AG04449 (cell line): ENCODE data around the gene BTLA.
"Not testable (repeated sequence)": the region's sequence is repeated elsewhere in the genome, so short reads cannot be mapped to it uniquely, and the experiment has no call there.

Experiments
- CTCF ChIA-PET: fragments of 350-600 bp; formaldehyde crosslinking; extraction: SDS; loops from one replicate; lab custom pipeline; 2021; ENCODE audit warnings: antibody characterized with exemption; lab: Yijun Ruan, JAX
- POLR2A ChIA-PET: fragments of 400-600, 350-600 bp; formaldehyde crosslinking; extraction: SDS; loops from one replicate; lab custom pipeline; 2020; ENCODE audit warnings: antibody characterized with exemption, inconsistent platforms; lab: Yijun Ruan, JAX
- DNase-seq: peaks from one replicate; pipeline ENCODE4 v3.0.0-alpha.2; 2010; ENCODE audit warnings: low read depth, low spot score
- H3K4me3 ChIP-seq: 2 replicates; pipeline ENCODE4 v1.5.1; 2011; ENCODE audit warnings: low read depth, mild to moderate bottlenecking, control low read depth, low read length
- CTCF ChIP-seq: IDR thresholded peaks from one replicate; pipeline ENCODE4 v1.5.1; 2011; ENCODE audit warnings: mild to moderate bottlenecking, moderate library complexity, low read length, control low read depth, inconsistent platforms; ENCODE audit not compliant: insufficient read depth; ENCODE audit errors: missing control alignments

Gene BTLA

GRCh38 chr3:112504123-112504522 is 4.9 kb upstream of the BTLA start:
- CTCF ChIA-PET = interaction anchor here (1.4 kb wide), 1 partner anchor 15 kb away, joined by 4 read pairs; no protein-coding TSS in a partner anchor
- H3K4me3 ChIP-seq = no peak overlapping the region
- DNase-seq = no peak
- POLR2A ChIA-PET = no interaction called here
- TF ChIP-seq CTCF = no peak

- POLR2A ChIA-PET = no interaction called here
- TF ChIP-seq CTCF = no peak
- CTCF ChIA-PET = interaction anchor here (1.4 kb wide), 1 partner anchor 15 kb away, joined by 4 read pairs; no protein-coding TSS in a partner anchor
- no peak overlapping the region for H3K4me3 ChIP-seq
- no peak for DNase-seq
Measured at GRCh38 chr3:112503304-112503972, 4.2 kb upstream of the BTLA start.

GRCh38 chr3:112500621-112501020 is 1.3 kb upstream of the BTLA start:
- POLR2A ChIA-PET = no interaction called here
- H3K4me3 ChIP-seq = no peak overlapping the region
- TF ChIP-seq CTCF = no peak
- no peak for DNase-seq
- CTCF ChIA-PET = interaction anchor here (1.1 kb wide), 1 partner anchor 14 kb away, joined by 3 read pairs; no protein-coding TSS in a partner anchor

GRCh38 chr3:112497897-112498548 is 1.2 kb downstream of the BTLA start:
- H3K4me3 ChIP-seq = no peak overlapping the region
- no peak for TF ChIP-seq CTCF
- CTCF ChIA-PET = no interaction called here
- POLR2A ChIA-PET = no interaction called here
- DNase-seq = no peak

- ChIA-PET POLR2A (no interaction called here), CTCF (no interaction called here)
- DNase-seq = no peak
- TF ChIP-seq CTCF = no peak
- no peak overlapping the region for H3K4me3 ChIP-seq
Measured at GRCh38 chr3:112496366-112497067, 2.8 kb downstream of the BTLA start.

GRCh38 chr3:112494448-112494767 is 4.9 kb downstream of the BTLA start:
- H3K4me3 ChIP-seq, DNase-seq, POLR2A ChIA-PET, CTCF ChIA-PET: not testable (repeated sequence)
